ENCODE data around the gene COL19A1.
"Not testable (repeated sequence)": the region's sequence is repeated elsewhere in the genome, so short reads cannot be mapped to it uniquely, and the experiment has no call there.

The COL19A1 gene

GRCh38 chr6:69988458-69989126, 122.2 kb downstream of the COL19A1 start:
- TF ChIP-seq ZNF274 (IDR thresholded peaks at IDR 0.05; ENCODE audit: low read depth, low read length) (no peak), SUZ12 (IDR thresholded peaks at IDR 0.05; ENCODE audit: extremely low read depth, insufficient read depth, insufficient read length) (no peak), YY1 (IDR thresholded peaks at IDR 0.05; ENCODE audit: insufficient read depth, insufficient read length) (no peak)
- Histone ChIP-seq H3K36me3 (ENCODE audit: insufficient read depth, insufficient read length, low read length) (no peaks in the 10 kb centered on the region), H3K9me3 (ENCODE audit: insufficient read depth, low read length) (no peaks in the 10 kb centered on the region), H3K9ac (ENCODE audit: insufficient read length, low read depth) (no peak overlapping the region), H3K4me1 (ENCODE audit: insufficient read depth, insufficient read length) (no peaks in the 10 kb centered on the region), H3K4me3 (ENCODE audit: insufficient read length, low read depth) (no peak overlapping the region), H3K27me3 (ENCODE audit: insufficient read depth, insufficient read length) (no peaks in the 10 kb centered on the region)
- DNase-seq (ENCODE audit: low read depth, low spot score) = no peak

DNA sequence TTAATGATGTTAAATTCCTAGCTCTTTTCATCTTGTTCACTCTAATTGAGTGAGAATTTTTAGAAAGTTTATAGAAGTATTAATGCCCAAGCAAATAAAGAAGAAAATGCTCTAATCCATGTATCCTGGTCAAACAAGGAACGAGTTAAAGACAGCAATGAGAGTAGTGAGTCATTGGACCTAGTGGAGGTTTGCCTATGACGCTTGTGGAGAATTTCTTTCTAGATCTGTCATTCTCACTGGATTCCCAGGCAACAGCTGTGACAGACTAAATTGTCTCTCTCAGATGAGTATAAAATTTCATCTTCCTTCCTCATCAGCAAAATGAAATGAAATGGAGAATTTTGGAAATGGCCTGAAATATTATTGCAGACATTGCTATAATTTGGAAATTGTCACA, 127.9 kb downstream of the COL19A1 start:
- Histone ChIP-seq H3K36me3 (ENCODE audit: insufficient read depth, insufficient read length, low read length) (no peaks in the 10 kb centered on the region), H3K4me1 (ENCODE audit: insufficient read depth, insufficient read length) (no peaks in the 10 kb centered on the region), H3K9me3 (ENCODE audit: insufficient read depth, low read length) (no peaks in the 10 kb centered on the region), H3K27me3 (ENCODE audit: insufficient read depth, insufficient read length) (no peaks in the 10 kb centered on the region), H3K4me3 (ENCODE audit: insufficient read length, low read depth) (no peak overlapping the region), H3K9ac (ENCODE audit: insufficient read length, low read depth) (no peak overlapping the region)
- no peak for DNase-seq (ENCODE audit: low read depth, low spot score)
- no peak for TF ChIP-seq ZNF274 (IDR thresholded peaks at IDR 0.05; ENCODE audit: low read depth, low read length)
- TF ChIP-seq YY1 (IDR thresholded peaks at IDR 0.05; ENCODE audit: insufficient read depth, insufficient read length) = no peak
- TF ChIP-seq SUZ12 (IDR thresholded peaks at IDR 0.05; ENCODE audit: extremely low read depth, insufficient read depth, insufficient read length) = no peak

DNA sequence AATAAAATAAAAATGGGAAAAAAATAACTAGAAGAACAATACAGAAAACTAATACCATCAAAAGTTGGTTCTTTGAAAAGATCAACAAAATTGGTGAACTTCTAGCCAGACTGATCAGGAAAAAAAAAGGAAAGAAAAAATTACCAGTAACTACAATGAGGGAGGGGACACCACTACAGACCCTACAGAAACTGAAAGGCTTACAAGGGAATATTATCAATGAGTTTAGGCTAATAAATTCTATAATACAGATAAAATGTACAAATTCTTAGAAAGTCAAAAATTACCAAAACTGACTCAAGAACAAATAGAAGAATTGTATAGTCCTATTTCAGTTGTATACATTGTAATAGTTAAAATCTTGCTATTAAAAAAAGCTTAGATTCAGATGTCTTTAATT, 141.8 kb downstream of the COL19A1 start:
- no peaks in the 10 kb centered on the region for H3K27me3 ChIP-seq (ENCODE audit: insufficient read depth, insufficient read length)
- H3K4me3 ChIP-seq (ENCODE audit: insufficient read length, low read depth) = no peak overlapping the region
- DNase-seq (ENCODE audit: low read depth, low spot score) = no peak
- no peaks in the 10 kb centered on the region for H3K9me3 ChIP-seq (ENCODE audit: insufficient read depth, low read length)
- TF ChIP-seq YY1 (IDR thresholded peaks at IDR 0.05; ENCODE audit: insufficient read depth, insufficient read length) (no peak), ZNF274 (IDR thresholded peaks at IDR 0.05; ENCODE audit: low read depth, low read length) (no peak), SUZ12 (IDR thresholded peaks at IDR 0.05; ENCODE audit: extremely low read depth, insufficient read depth, insufficient read length) (no peak)
- H3K36me3 ChIP-seq (ENCODE audit: insufficient read depth, insufficient read length, low read length) = no peaks in the 10 kb centered on the region
- peaks cover 2% of the 10 kb centered on the region for H3K4me1 ChIP-seq (ENCODE audit: insufficient read depth, insufficient read length)
- H3K9ac ChIP-seq (ENCODE audit: insufficient read length, low read depth) = no peak overlapping the region

- not testable (repeated sequence) for H3K4me3 ChIP-seq (ENCODE audit: insufficient read length, low read depth); H3K9ac ChIP-seq (ENCODE audit: insufficient read length, low read depth); H3K36me3 ChIP-seq (ENCODE audit: insufficient read depth, insufficient read length, low read length); H3K9me3 ChIP-seq (ENCODE audit: insufficient read depth, low read length); DNase-seq (ENCODE audit: low read depth, low spot score); H3K27me3 ChIP-seq (ENCODE audit: insufficient read depth, insufficient read length); H3K4me1 ChIP-seq (ENCODE audit: insufficient read depth, insufficient read length)
Observed at GRCh38 chr6:70010339-70010738, 144.0 kb downstream of the COL19A1 start.

DNA sequence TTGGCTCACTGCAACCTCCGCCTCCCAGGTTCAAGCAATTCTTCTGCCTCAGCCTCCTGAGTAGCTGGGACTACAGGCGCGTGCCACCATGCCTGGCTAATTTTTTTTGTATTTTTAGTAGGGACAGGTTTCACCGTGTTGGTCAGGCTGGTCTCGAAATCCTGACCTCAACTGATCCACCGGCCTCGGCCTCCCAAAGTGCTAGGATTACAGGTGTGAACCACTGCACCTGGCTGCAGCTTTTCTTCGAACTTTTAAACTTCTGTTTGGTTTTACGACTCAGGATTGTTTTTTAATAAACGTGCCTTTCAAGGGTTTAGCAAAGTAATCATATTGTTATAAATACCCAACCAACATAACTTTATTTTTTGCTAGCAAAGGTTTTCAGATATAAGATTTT, 156.8 kb downstream of the COL19A1 start:
- not testable (repeated sequence) for H3K9ac ChIP-seq (ENCODE audit: insufficient read length, low read depth); H3K36me3 ChIP-seq (ENCODE audit: insufficient read depth, insufficient read length, low read length); DNase-seq (ENCODE audit: low read depth, low spot score)

GRCh38 chr6:70028246-70028645, 161.9 kb downstream of the COL19A1 start:
- no peak for TF ChIP-seq SUZ12 (IDR thresholded peaks at IDR 0.05; ENCODE audit: extremely low read depth, insufficient read depth, insufficient read length)
- TF ChIP-seq ZNF274 (IDR thresholded peaks at IDR 0.05; ENCODE audit: low read depth, low read length) = no peak
- TF ChIP-seq YY1 (IDR thresholded peaks at IDR 0.05; ENCODE audit: insufficient read depth, insufficient read length) = no peak
- H3K9me3 ChIP-seq (ENCODE audit: insufficient read depth, low read length) = no peaks in the 10 kb centered on the region
- DNase-seq (ENCODE audit: low read depth, low spot score) = no peak
- H3K9ac ChIP-seq (ENCODE audit: insufficient read length, low read depth) = no peak overlapping the region
- no peak overlapping the region for H3K4me3 ChIP-seq (ENCODE audit: insufficient read length, low read depth)
- H3K27me3 ChIP-seq (ENCODE audit: insufficient read depth, insufficient read length) = no peaks in the 10 kb centered on the region
- no peaks in the 10 kb centered on the region for H3K36me3 ChIP-seq (ENCODE audit: insufficient read depth, insufficient read length, low read length)
- no peaks in the 10 kb centered on the region for H3K4me1 ChIP-seq (ENCODE audit: insufficient read depth, insufficient read length)

More for the DNA sequence above, 156.8 kb downstream of the COL19A1 start:
- H3K4me3 ChIP-seq (ENCODE audit: insufficient read length, low read depth); H3K9me3 ChIP-seq (ENCODE audit: insufficient read depth, low read length); H3K27me3 ChIP-seq (ENCODE audit: insufficient read depth, insufficient read length); H3K4me1 ChIP-seq (ENCODE audit: insufficient read depth, insufficient read length): not testable (repeated sequence)

DNA sequence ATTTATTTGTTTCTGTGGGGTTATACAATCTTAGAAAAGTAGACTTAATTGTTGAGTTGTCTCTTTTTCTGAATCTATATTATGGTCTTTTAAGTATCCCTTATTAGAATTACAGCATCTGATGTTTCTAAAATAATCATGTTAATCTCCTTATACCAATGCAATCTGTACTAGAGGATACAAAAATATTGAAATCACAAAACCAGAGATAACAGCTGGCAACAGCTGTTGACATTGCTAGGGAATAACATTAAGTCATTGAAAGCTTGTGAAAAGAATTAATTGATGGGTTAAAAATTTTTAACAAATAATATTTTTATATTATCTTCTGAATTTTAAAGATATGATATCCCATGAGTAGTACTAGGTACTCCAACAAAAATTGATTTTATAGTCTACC, 162.6 kb downstream of the COL19A1 start:
- Histone ChIP-seq H3K27me3 (ENCODE audit: insufficient read depth, insufficient read length) (no peaks in the 10 kb centered on the region), H3K4me1 (ENCODE audit: insufficient read depth, insufficient read length) (no peaks in the 10 kb centered on the region), H3K4me3 (ENCODE audit: insufficient read length, low read depth) (no peak overlapping the region), H3K9ac (ENCODE audit: insufficient read length, low read depth) (no peak overlapping the region), H3K9me3 (ENCODE audit: insufficient read depth, low read length) (no peaks in the 10 kb centered on the region), H3K36me3 (ENCODE audit: insufficient read depth, insufficient read length, low read length) (no peaks in the 10 kb centered on the region)
- no peak for TF ChIP-seq SUZ12 (IDR thresholded peaks at IDR 0.05; ENCODE audit: extremely low read depth, insufficient read depth, insufficient read length)
- no peak for TF ChIP-seq ZNF274 (IDR thresholded peaks at IDR 0.05; ENCODE audit: low read depth, low read length)
- TF ChIP-seq YY1 (IDR thresholded peaks at IDR 0.05; ENCODE audit: insufficient read depth, insufficient read length) = no peak
- DNase-seq (ENCODE audit: low read depth, low spot score) = no peak

DNA sequence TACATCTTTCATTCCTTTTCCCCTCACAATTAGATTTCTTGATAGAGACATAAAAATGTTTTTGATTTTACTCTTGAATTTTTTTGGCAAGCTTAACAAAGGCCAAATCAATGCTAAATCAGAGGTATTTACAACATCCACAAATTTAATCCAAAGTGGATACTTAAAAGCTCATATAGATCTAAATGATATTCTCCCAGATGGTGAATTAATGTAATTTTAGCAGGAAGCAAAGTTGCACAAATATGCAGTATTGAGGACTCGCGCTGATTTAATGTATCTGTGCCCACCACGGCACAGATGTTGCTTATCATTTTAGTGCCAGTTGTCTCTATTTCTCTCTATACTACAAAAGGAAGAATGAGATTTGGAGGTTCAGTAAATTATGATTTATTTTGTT, 167.4 kb downstream of the COL19A1 start:
- DNase-seq (ENCODE audit: low read depth, low spot score) = no peak
- no peak overlapping the region for H3K4me3 ChIP-seq (ENCODE audit: insufficient read length, low read depth)

More for the DNA sequence above, 167.4 kb downstream of the COL19A1 start:
- Histone ChIP-seq H3K4me1 (ENCODE audit: insufficient read depth, insufficient read length) (no peaks in the 10 kb centered on the region), H3K9ac (ENCODE audit: insufficient read length, low read depth) (no peak overlapping the region), H3K27me3 (ENCODE audit: insufficient read depth, insufficient read length) (no peaks in the 10 kb centered on the region), H3K9me3 (ENCODE audit: insufficient read depth, low read length) (no peaks in the 10 kb centered on the region), H3K36me3 (ENCODE audit: insufficient read depth, insufficient read length, low read length) (no peaks in the 10 kb centered on the region)
- no peak for TF ChIP-seq ZNF274 (IDR thresholded peaks at IDR 0.05; ENCODE audit: low read depth, low read length)
- TF ChIP-seq SUZ12 (IDR thresholded peaks at IDR 0.05; ENCODE audit: extremely low read depth, insufficient read depth, insufficient read length) = no peak
- TF ChIP-seq YY1 (IDR thresholded peaks at IDR 0.05; ENCODE audit: insufficient read depth, insufficient read length) = no peak

All from NT2/D1 (cell line).